Caco-2 (cell line): ENCODE measurements around the gene ZNF358. TPM values are rescaled to one million over a fixed set of nuclear protein-coding genes. Genes with fewer than 3 reads are reported as not detected.

Source experiments
- BruUV-seq: library from RNA; stranded (reverse); fragments of 400-500 nt; replicated peaks from 2 replicates; lab custom pipeline; 2021; lab: Mats Ljungman, UMichigan
- CTCF ChIA-PET: fragments of 300-600 bp; sonication (Branson Sonifier 250); formaldehyde crosslinking; loops from one replicate; lab custom pipeline; 2022; ENCODE audit warnings: antibody characterized with exemption; lab: Charles Lee
- POLR2A ChIA-PET: fragments of 300-600 bp; sonication (Branson Sonifier 250); formaldehyde crosslinking; loops from one replicate; lab custom pipeline; 2022; ENCODE audit warnings: antibody characterized with exemption; lab: Charles Lee
- DNase-seq, 2 experiments: peaks; one replicate each; pipeline versions ENCODE4 v3.0.0 to v3.0.0-alpha.2; 2020 to 2022
- H3K27me3 ChIP-seq: replicated peaks from 2 replicates; pipeline ENCODE4 v1.6.0; 2011; ENCODE audit warnings: low read length; ENCODE audit not compliant: control insufficient read depth, insufficient read depth
- H3K36me3 ChIP-seq: 2 replicates; pipeline ENCODE4 v1.5.1; 2011; ENCODE audit warnings: low read length; ENCODE audit not compliant: control insufficient read depth, insufficient read depth
- H3K4me1 ChIP-seq: fragments of 250-450 bp; sonication (Bioruptor Pico); 2 replicates; pipeline ENCODE4 v1.5.1; 2020; ENCODE audit warnings: mild to moderate bottlenecking
- H3K4me3 ChIP-seq: 2 replicates; pipeline ENCODE4 v1.5.1; 2011; ENCODE audit warnings: low read depth, mild to moderate bottlenecking, control low read depth, low read length
- H3K9me3 ChIP-seq: fragments of 250-450 bp; sonication (Bioruptor Pico); 2 replicates; pipeline ENCODE4 v1.5.1; 2020; ENCODE audit warnings: mild to moderate bottlenecking, moderate library complexity
- H3K27ac Mint-ChIP-seq: one replicate; pipeline ENCODE4 v1.8.0; 2022; ENCODE audit warnings: mixed read lengths; ENCODE audit not compliant: unreplicated experiment
- H3K27me3 Mint-ChIP-seq: one replicate; pipeline ENCODE4 v1.8.0; 2022; ENCODE audit warnings: mixed read lengths; ENCODE audit not compliant: insufficient read depth, unreplicated experiment
- H3K36me3 Mint-ChIP-seq: one replicate; pipeline ENCODE4 v1.8.0; 2022; ENCODE audit warnings: mild to moderate bottlenecking, mixed read lengths; ENCODE audit not compliant: insufficient read depth, unreplicated experiment
- H3K4me1 Mint-ChIP-seq: one replicate; pipeline ENCODE4 v1.8.0; 2022; ENCODE audit warnings: low read depth, mixed read lengths; ENCODE audit not compliant: unreplicated experiment
- H3K4me3 Mint-ChIP-seq: one replicate; pipeline ENCODE4 v1.8.0; 2022; ENCODE audit warnings: mild to moderate bottlenecking, moderate library complexity, mixed read lengths; ENCODE audit not compliant: unreplicated experiment
- H3K9me3 Mint-ChIP-seq: one replicate; pipeline ENCODE4 v1.8.0; 2022; ENCODE audit warnings: mixed read lengths; ENCODE audit not compliant: unreplicated experiment
- intact Hi-C: fragments of 100-400 bp; cut with micrococcal nuclease; formaldehyde crosslinking; loops from one replicate; pipeline ENCODE4 v1.10.0; 2022; ENCODE audit not compliant: unreplicated experiment
- total RNA-seq: library from RNA; stranded (reverse); gene quantifications from 2 replicates; pipeline ENCODE4 v1.2.3, GENCODE V29; 2022
- TF ChIP-seq, protein P1 (sequence below), 2 experiments: fragments of 200-600 bp in 1 of 2; IDR thresholded peaks; 1 replicate in 1 of 2; 2 replicates in 1 of 2; pipeline versions ENCODE4 v1.5.1 to v1.8.0; 2011 to 2022; ENCODE audit warnings: antibody characterized with exemption in 1 of 2, control low read depth in 1 of 2, inconsistent platforms in 1 of 2, low read depth in 1 of 2, low read length in 1 of 2, mild to moderate bottlenecking in 1 of 2, moderate library complexity in 1 of 2; ENCODE audit not compliant: insufficient read depth in 1 of 2, severe bottlenecking in 1 of 2, unreplicated experiment in 1 of 2

The ZNF358 gene
- total RNA-seq, 1 experiment from 2014 or later, result 29.4 TPM

DNA sequence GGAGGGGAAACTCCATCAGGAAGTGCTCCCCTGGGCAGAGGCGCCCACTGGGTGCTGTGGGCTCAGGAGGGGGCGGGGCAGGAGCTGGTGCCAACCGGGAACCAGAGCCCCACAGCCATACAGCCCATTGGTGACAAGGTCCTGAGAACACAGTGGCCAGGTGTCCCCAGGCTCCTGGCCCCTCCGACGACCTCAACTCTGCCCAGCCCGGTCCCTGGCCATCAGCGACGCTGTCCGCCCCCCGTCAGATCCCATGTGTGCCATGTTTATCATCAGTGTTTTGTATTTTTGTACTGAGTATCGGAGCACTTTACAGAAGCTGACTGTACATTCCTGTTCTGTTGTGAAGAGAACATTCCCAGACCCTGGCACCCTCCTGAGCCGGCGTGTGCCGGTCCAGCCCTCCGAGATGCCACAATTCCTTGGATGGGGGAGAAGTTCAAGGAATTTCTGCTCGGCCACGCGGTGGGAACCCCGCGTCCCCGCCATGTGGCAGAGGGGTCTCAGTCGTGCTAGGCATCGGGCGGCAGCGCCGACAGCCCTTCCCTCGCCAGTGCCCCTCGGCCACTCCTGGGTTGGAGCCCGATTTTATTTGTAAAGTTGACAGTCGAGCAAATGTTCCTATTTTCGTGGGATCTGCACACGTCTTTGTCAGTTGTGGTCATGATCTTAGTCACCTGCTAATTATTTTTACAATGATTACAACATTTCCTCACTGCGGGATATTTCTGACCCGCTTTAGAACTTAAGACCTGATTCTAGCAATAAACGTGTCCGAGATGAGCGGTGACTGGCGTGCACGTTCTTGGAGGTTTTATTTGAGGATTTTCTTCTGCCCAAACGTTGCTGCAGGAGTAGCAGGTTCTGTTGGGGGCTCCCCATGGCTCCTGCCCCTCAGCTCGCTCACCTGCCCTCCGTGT, 43.9 kb upstream of the ZNF358 start:
- Mint-ChIP-seq H3K4me1 (no peaks in the 10 kb centered on the region), H3K36me3 (peaks cover 51% of the 10 kb centered on the region), H3K27me3 (no peaks in the 10 kb centered on the region), H3K9me3 (no peaks in the 10 kb centered on the region), H3K27ac (no peak overlapping the region), H3K4me3 (no peak overlapping the region)
- Histone ChIP-seq H3K4me3 (no peak overlapping the region), H3K27me3 (no peaks in the 10 kb centered on the region), H3K4me1 (no peaks in the 10 kb centered on the region), H3K9me3 (no peaks in the 10 kb centered on the region), H3K36me3 (peaks cover 3% of the 10 kb centered on the region)
- ChIA-PET CTCF (no interaction called here), POLR2A (no interaction called here)
- DNase-seq, result no peak
- TF ChIP-seq, protein P1, sequence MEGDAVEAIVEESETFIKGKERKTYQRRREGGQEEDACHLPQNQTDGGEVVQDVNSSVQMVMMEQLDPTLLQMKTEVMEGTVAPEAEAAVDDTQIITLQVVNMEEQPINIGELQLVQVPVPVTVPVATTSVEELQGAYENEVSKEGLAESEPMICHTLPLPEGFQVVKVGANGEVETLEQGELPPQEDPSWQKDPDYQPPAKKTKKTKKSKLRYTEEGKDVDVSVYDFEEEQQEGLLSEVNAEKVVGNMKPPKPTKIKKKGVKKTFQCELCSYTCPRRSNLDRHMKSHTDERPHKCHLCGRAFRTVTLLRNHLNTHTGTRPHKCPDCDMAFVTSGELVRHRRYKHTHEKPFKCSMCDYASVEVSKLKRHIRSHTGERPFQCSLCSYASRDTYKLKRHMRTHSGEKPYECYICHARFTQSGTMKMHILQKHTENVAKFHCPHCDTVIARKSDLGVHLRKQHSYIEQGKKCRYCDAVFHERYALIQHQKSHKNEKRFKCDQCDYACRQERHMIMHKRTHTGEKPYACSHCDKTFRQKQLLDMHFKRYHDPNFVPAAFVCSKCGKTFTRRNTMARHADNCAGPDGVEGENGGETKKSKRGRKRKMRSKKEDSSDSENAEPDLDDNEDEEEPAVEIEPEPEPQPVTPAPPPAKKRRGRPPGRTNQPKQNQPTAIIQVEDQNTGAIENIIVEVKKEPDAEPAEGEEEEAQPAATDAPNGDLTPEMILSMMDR (IDR thresholded peaks at IDR 0.05; ENCODE audit: insufficient read depth in 1 of 2, low read depth in 1 of 2, low read length in 1 of 2, severe bottlenecking in 1 of 2, unreplicated experiment in 1 of 2), result no peak
- BruUV-seq, result no TSS peak
- intact Hi-C loops, result no loop called here

DNA sequence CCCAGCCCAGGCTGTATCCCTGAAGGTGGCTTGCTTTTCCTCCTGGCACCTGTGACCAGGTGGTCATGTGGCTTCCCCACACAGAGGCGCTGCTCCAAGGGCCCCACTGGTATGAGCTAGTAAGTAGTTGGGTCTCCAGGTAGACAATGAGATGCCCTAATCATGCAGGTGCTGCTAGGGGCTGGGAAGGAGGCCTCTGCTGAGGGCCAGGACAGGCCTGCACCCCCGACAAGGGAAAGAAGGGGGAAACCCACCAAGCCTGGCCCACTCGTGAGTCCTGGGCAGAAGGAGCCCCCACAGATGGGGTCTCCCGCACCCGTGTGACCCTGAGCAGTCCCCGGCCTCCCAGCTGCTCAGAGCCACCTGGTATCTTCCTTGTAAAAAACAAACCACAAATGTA, 40.2 kb upstream of the ZNF358 start:
- H3K4me1 ChIP-seq, result no peaks in the 10 kb centered on the region
- TF ChIP-seq, protein P1 (IDR thresholded peaks at IDR 0.05; ENCODE audit: insufficient read depth in 1 of 2, low read depth in 1 of 2, low read length in 1 of 2, severe bottlenecking in 1 of 2, unreplicated experiment in 1 of 2), result no peak
- no peak for DNase-seq
- H3K36me3 Mint-ChIP-seq, result peaks cover 61% of the 10 kb centered on the region
- H3K9me3 Mint-ChIP-seq, result no peaks in the 10 kb centered on the region
- H3K27me3 ChIP-seq, result no peaks in the 10 kb centered on the region
- no peak overlapping the region for H3K27ac Mint-ChIP-seq
- intact Hi-C loops, result no loop called here
- no peak overlapping the region for H3K4me3 ChIP-seq
- no peaks in the 10 kb centered on the region for H3K27me3 Mint-ChIP-seq
- BruUV-seq, result no TSS peak
- peaks cover 3% of the 10 kb centered on the region for H3K36me3 ChIP-seq
- H3K9me3 ChIP-seq, result no peaks in the 10 kb centered on the region
- ChIA-PET CTCF (no interaction called here), POLR2A (no interaction called here)
- no peak overlapping the region for H3K4me3 Mint-ChIP-seq
- H3K4me1 Mint-ChIP-seq, result peaks cover 5% of the 10 kb centered on the region

DNA sequence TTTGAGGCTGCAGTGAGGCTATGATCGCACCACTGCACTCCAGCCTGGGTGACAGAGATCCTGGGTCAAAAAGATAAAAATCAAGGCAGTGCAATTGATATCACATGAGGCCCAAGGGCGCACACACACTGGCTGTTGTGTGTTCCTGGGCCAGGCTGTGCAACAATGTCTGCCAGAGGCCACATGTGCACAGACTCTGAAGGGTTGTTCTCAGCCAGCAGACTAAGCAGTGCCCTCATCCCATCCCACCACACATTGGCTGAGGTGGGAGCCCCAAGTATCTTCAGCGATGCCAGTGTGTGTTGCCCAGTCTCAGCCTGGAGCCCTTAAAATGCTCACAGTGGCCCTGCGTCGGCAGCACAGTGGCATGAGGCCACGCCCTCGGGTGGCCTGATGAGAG, 39.7 kb upstream of the ZNF358 start:
- Mint-ChIP-seq H3K27me3 (no peaks in the 10 kb centered on the region), H3K4me1 (peaks cover 5% of the 10 kb centered on the region), H3K9me3 (no peaks in the 10 kb centered on the region), H3K4me3 (no peak overlapping the region), H3K36me3 (peaks cover 61% of the 10 kb centered on the region), H3K27ac (no peak overlapping the region)
- intact Hi-C loops, result no loop called here
- POLR2A ChIA-PET, result no interaction called here
- DNase-seq, result no peak
- BruUV-seq, result no TSS peak
- no peak overlapping the region for H3K4me3 ChIP-seq
- TF ChIP-seq, protein P1 (IDR thresholded peaks at IDR 0.05; ENCODE audit: insufficient read depth in 1 of 2, low read depth in 1 of 2, low read length in 1 of 2, severe bottlenecking in 1 of 2, unreplicated experiment in 1 of 2), result no peak
- H3K4me1 ChIP-seq, result no peaks in the 10 kb centered on the region
- H3K27me3 ChIP-seq, result no peaks in the 10 kb centered on the region
- H3K9me3 ChIP-seq, result no peaks in the 10 kb centered on the region
- CTCF ChIA-PET, result no interaction called here
- H3K36me3 ChIP-seq, result peaks cover 1% of the 10 kb centered on the region; the same call in 1 of the 2 replicates
